HL-60 (cell line): ENCODE measurements around the gene GALNT9.

ENCODE experiments used
- GABPA ChIP-seq: IDR thresholded peaks from 2 replicates; pipeline ENCODE4 v1.6.1; 2012; ENCODE audit warnings: low read depth
- POLR2AphosphoS5 ChIP-seq: IDR thresholded peaks from 2 replicates; pipeline ENCODE4 v1.6.1; 2012; ENCODE audit warnings: low read depth
- TF ChIP-seq, protein P1 (sequence below): IDR thresholded peaks from 2 replicates; pipeline ENCODE4 v1.6.1; 2012; ENCODE audit warnings: low read depth; ENCODE audit not compliant: insufficient replicate concordance
- TF ChIP-seq, protein P2 (sequence below): IDR thresholded peaks from one replicate; pipeline ENCODE4 v1.5.1; 2011; ENCODE audit warnings: low read length, control low read depth, inconsistent platforms; ENCODE audit not compliant: insufficient read depth

DNA sequence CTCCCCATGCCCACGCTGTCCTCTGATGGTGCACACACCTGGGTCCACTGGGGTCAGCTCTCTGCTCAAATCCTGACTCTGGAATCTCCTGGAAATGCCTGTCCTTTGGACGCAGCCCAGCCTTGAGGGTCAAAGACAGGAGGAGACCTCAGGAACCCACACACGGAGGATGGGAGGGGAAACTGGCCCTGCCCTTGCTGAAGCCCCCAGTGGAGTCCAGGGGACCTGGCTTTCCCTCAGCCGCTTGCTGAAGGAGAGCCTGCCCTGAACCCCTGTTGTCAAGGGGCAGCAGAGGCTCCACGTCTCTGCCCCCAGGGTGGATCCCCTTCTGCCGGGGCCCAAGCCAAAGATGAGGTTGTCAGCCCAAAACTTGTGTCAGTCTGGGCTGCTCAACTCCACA lies 16.9 kb downstream of the GALNT9 start:
- TF ChIP-seq, protein P1, sequence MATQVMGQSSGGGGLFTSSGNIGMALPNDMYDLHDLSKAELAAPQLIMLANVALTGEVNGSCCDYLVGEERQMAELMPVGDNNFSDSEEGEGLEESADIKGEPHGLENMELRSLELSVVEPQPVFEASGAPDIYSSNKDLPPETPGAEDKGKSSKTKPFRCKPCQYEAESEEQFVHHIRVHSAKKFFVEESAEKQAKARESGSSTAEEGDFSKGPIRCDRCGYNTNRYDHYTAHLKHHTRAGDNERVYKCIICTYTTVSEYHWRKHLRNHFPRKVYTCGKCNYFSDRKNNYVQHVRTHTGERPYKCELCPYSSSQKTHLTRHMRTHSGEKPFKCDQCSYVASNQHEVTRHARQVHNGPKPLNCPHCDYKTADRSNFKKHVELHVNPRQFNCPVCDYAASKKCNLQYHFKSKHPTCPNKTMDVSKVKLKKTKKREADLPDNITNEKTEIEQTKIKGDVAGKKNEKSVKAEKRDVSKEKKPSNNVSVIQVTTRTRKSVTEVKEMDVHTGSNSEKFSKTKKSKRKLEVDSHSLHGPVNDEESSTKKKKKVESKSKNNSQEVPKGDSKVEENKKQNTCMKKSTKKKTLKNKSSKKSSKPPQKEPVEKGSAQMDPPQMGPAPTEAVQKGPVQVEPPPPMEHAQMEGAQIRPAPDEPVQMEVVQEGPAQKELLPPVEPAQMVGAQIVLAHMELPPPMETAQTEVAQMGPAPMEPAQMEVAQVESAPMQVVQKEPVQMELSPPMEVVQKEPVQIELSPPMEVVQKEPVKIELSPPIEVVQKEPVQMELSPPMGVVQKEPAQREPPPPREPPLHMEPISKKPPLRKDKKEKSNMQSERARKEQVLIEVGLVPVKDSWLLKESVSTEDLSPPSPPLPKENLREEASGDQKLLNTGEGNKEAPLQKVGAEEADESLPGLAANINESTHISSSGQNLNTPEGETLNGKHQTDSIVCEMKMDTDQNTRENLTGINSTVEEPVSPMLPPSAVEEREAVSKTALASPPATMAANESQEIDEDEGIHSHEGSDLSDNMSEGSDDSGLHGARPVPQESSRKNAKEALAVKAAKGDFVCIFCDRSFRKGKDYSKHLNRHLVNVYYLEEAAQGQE = no peak
- TF ChIP-seq, protein P2, sequence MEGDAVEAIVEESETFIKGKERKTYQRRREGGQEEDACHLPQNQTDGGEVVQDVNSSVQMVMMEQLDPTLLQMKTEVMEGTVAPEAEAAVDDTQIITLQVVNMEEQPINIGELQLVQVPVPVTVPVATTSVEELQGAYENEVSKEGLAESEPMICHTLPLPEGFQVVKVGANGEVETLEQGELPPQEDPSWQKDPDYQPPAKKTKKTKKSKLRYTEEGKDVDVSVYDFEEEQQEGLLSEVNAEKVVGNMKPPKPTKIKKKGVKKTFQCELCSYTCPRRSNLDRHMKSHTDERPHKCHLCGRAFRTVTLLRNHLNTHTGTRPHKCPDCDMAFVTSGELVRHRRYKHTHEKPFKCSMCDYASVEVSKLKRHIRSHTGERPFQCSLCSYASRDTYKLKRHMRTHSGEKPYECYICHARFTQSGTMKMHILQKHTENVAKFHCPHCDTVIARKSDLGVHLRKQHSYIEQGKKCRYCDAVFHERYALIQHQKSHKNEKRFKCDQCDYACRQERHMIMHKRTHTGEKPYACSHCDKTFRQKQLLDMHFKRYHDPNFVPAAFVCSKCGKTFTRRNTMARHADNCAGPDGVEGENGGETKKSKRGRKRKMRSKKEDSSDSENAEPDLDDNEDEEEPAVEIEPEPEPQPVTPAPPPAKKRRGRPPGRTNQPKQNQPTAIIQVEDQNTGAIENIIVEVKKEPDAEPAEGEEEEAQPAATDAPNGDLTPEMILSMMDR = no peak
- TF ChIP-seq POLR2AphosphoS5 (no peak), GABPA (no peak)
